Astrocyte of the cerebellum (primary cell): ENCODE measurements around the gene LRFN2.

Experiments
- DNase-seq: peaks from one replicate; pipeline ENCODE4 v3.0.0-alpha.2; 2011; ENCODE audit warnings: low read depth
- H3K4me3 ChIP-seq: 2 replicates; pipeline ENCODE4 v1.5.1; 2011; ENCODE audit warnings: mild to moderate bottlenecking, low read depth, low read length, moderate library complexity
- CTCF ChIP-seq: IDR thresholded peaks from 2 replicates; pipeline ENCODE4 v1.5.1; 2012; ENCODE audit warnings: low read length, low read depth, moderate library complexity, mild to moderate bottlenecking; ENCODE audit errors: missing control alignments
- in situ Hi-C: cut with HindIII; loops from 2 replicates; pipeline ENCODE4 v1.10.0; 2017; ENCODE audit warnings: low sequenced_read_pairs

LRFN2 gene

GRCh38 chr6:40485300-40485699, 101.9 kb downstream of the LRFN2 start:
- in situ Hi-C loops: no loop called here
- DNase-seq: no peak
- no peak overlapping the region for H3K4me3 ChIP-seq
- no peak for TF ChIP-seq CTCF

GRCh38 chr6:40484066-40484465, 103.1 kb downstream of the LRFN2 start:
- H3K4me3 ChIP-seq: no peak overlapping the region
- no peak for TF ChIP-seq CTCF
- in situ Hi-C loops: no loop called here
- no peak for DNase-seq

- in situ Hi-C loops: no loop called here
- no peak overlapping the region for H3K4me3 ChIP-seq
- TF ChIP-seq CTCF: no peak
- DNase-seq: no peak
Observed at GRCh38 chr6:40482532-40482931, 104.6 kb downstream of the LRFN2 start.

GRCh38 chr6:40480678-40481077, 106.5 kb downstream of the LRFN2 start:
- no peak for DNase-seq
- H3K4me3 ChIP-seq: no peak overlapping the region
- in situ Hi-C loops: no loop called here
- TF ChIP-seq CTCF: no peak

GRCh38 chr6:40479706-40480105, 107.5 kb downstream of the LRFN2 start:
- TF ChIP-seq CTCF: no peak
- DNase-seq: no peak
- in situ Hi-C loops: no loop called here
- H3K4me3 ChIP-seq: no peak overlapping the region

GRCh38 chr6:40477246-40478126, 109.7 kb downstream of the LRFN2 start:
- in situ Hi-C loops: no loop called here
- TF ChIP-seq CTCF: no peak
- no peak overlapping the region for H3K4me3 ChIP-seq
- DNase-seq: no peak
